Left lobe of liver (tissue), 2 donors: ENCODE measurements around the gene WDR31. TPM values are rescaled to one million over a fixed set of nuclear protein-coding genes. Genes with fewer than 3 reads are reported as not detected.
"Not testable (repeated sequence)": the region's sequence is repeated elsewhere in the genome, so short reads cannot be mapped to it uniquely, and the experiment has no call there.

Experiments used
- ATAC-seq: fragments of 200-7000 bp; cut with Tn5 transposase; one replicate; pipeline ENCODE4 v1.9.1; 2020; ENCODE audit warnings: mild to moderate bottlenecking, moderate library complexity
- DNase-seq: peaks from one replicate; pipeline ENCODE4 v3.0.0-alpha.2; 2020; ENCODE audit warnings: low spot score
- total RNA-seq: library from RNA; stranded (reverse); gene quantifications from one replicate; pipeline ENCODE4 v1.2.1, GENCODE V29; 2021
- donor health status: DM: no; HTN: no; CAD: no; lungs with moderate emphysema.
- donor health status: DM: no; HTN: yes; CAD: no.

Gene WDR31
- total RNA-seq, 1 donor from 2014 or later = 3.0 TPM

DNA sequence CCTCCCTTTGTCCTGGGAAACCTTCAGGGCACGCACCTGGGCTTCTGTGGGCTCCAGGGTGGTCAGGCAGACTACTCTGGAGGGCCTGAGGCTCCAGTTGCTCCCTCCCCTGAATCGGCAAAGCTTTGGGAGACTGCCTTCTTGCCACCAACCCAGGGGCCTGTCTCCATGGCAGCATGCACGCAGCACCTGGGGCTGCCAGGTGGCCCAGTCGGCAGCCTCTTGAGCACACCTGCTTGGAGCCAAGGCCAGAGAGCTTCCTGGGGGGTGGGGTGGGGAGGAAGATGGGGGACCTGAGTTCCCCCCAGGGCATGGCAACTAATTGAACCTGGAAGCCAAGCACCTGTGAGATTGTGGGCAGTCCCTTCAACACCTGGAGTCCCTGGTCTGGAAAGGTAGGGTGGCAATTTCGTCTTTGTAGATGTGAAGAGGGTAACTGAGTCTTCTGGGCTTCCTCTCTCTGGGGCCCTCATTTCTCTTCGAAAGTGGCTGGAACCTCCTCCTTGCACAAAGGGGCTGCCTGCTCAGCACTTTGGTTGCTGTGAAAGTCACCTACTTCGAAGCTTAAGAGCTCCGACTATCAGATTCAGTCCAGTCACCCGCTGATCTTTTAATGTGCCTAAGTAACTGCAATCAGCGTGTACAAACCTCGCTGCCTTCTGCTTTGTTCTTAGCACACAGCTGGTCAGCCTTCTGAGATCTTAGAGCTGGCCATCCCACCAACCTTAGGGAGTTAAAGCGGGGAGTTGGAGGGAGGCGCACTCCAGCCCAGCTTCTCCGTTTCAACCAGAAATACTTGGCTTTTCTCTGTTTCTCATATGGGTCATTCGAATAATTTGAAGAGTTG is 40.9 kb downstream of the WDR31 start:
- ATAC-seq = no peak
- no peak for DNase-seq

DNA sequence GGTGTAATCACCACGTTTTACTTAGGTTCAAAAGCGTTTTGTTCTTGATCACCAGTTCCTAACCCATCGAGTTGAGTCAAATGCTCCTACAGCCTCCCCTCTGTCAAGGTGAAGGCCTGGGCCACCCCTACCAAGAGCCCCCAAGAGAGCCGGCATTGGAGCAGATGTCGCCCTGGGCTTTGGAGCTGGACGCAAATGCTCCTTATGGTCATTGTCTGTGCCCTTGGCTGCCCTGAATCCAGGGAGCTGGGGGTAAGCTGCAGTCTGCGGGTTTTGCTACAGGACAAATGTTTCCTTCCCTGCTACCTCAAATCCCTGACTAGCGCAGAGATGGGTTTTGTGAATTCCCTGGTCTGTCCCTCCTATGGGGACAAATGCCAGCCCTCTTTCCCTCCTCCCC is 41.8 kb downstream of the WDR31 start:
- DNase-seq = no peak
- ATAC-seq = no peak

DNA sequence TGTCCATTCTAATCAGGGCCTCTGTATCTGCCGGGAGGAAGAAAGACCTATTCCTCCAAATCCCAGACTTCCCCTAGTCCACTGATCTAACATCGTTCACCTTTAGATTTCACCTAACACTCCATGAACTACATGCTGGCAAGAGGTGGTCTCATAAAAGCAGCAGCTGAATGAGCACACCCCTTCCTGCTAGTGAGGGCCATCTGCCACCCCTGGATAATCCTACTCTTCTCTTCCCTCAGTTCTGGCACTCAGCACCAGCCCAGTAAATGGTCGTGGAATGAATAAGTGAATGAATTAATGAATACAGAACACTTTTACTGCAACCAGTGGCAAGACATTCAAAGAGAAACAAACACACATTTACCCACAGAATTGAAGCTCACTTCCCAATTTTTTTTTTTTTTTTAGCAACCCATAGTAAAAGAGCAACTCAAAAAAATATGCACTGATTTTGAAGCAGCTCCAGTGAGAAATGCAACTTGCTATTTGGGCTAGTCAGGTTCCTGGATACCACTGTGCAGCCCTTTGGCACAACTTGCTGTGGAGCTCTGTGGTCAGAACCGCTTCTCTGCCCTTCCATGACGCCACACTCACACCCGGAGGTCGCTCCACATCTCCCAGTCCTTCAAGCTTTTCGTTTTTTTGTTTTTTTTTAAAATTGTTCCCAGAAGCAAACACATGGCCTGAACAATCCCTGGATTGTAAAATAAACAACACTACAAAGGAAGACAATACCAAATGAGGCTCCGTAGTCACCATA is 43.1 kb downstream of the WDR31 start:
- no peak for DNase-seq

DNA sequence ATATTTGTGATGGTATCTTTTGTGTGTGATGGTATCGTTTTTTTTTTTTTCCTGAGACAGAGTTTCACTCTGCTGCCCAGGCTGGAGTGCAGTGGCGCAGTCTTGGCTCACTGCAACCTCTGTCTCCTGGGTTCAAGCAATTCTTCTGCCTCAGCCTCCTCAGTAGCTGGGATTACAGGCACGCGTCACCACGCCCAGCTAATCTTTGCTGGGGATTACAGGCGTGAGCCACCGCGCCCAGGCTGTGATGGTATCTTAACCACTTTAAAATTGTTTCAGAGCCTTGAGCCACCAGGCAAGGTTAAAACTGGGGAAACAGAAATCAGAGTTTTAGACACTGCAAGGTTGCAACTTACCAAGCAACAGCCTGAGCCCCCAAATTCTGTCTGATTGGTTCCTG is 43.8 kb downstream of the WDR31 start:
- ATAC-seq, DNase-seq: not testable (repeated sequence)

More for the DNA sequence above, 43.1 kb downstream of the WDR31 start:
- no peak for ATAC-seq

DNA sequence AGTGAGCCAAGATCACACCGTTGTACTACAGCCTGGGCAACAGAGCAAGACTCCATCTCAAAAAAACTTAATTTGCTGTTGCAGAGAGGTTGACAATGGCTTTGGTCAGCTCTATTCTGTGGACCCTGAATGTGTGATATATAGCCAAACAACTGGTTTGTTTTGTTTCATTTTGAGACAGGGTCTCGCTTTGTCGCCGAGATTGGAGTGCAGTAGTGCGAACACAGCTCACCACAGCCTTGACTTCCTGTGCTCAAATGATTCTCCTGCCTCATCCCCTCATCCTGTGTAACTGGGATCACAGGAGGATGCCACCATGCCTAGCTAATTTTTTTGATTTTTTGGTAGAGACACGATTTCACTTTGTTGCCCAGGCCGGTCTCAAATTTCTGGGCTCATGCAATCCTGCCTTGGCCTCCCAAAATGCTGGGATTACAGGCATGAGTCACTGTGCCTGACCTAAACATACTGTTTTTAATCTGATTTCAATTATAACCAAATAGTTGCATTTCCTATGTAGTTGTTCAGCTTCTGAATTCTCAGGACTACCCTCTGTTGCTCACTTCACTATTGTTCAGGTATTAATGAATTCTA is 46.7 kb downstream of the WDR31 start:
- DNase-seq = no peak
- no peak for ATAC-seq

DNA sequence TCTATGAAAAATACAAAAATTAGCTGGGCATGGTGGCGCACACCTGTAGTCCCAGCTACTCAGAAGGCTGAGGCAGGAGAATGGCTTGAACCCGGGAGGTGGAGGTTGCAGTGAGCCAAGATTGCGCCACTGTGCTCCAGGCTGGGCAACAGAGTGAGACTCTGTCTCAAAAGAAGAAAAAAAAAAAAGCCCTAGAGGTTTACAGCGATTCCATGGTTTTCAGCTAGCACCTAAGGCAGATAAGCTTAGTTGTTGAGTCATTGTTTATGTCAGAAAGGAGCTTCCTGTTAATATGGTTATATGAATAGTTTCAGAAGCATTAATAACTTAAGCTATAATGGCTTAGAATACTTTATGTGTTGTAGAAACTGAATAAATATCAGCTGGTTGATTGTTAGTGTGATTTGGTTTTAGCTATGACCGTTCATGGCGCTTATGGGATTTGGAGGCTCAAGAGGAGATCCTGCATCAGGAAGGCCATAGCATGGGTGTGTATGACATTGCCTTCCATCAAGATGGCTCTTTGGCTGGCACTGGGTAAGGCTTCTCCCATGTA is 49.9 kb downstream of the WDR31 start:
- ATAC-seq (no peak), DNase-seq (no peak)

DNA sequence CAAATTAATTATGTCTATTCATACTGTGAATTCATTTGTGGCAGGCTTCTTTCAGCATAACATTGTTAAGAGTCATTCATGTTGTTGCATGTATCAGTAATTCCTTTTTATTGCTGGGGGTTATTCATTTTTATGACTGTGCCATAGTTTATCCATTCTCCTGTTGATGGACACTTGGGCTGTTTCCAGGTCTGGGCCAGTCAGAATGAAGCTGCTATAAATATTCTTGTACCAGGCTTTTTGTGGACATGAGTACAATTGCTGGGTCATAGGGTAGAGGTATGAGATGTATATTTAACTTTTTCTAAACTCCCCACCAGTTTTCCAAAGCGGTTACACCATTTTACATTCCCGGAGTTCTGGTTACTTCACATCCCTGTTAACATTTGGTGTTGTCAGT is 51.0 kb downstream of the WDR31 start:
- DNase-seq = no peak
- ATAC-seq = no peak

DNA sequence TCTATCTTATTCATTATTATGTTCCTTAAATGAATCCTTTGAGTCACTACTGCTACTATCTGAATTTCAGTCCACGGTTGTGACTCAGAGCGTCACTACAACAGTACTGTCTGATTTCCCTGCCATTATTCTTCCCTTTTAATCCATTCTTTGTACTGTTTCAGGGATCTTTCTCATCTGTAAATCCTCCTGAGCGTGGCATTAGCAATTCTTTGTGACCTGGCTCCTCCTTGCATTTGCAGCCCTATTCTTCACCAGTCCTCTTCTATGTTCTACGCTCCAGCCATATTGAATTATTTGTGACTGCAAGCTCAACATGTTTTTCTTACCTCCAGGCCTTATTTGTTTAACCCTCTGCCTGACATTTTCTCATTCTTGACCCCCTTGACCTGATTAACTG is 58.7 kb downstream of the WDR31 start:
- no peak for ATAC-seq
- DNase-seq = no peak

DNA sequence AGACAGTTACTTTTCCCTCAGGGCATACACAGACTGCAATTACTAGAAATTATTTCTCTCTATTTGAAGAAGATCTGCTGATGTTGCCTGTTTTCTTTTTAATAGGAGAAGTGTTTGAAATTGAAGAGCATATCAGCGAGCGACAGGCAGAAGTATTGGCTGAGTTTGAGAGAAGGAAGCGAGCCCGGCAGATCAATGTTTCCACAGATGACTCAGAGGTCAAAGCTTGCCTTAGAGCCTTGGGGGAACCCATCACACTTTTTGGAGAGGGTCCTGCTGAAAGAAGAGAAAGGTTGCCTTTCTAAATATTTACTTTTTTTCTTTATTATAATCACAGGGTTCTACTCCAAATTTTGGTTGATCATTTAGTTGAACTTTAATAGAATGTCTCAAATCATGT is 61.2 kb downstream of the WDR31 start:
- ATAC-seq = no peak
- no peak for DNase-seq

DNA sequence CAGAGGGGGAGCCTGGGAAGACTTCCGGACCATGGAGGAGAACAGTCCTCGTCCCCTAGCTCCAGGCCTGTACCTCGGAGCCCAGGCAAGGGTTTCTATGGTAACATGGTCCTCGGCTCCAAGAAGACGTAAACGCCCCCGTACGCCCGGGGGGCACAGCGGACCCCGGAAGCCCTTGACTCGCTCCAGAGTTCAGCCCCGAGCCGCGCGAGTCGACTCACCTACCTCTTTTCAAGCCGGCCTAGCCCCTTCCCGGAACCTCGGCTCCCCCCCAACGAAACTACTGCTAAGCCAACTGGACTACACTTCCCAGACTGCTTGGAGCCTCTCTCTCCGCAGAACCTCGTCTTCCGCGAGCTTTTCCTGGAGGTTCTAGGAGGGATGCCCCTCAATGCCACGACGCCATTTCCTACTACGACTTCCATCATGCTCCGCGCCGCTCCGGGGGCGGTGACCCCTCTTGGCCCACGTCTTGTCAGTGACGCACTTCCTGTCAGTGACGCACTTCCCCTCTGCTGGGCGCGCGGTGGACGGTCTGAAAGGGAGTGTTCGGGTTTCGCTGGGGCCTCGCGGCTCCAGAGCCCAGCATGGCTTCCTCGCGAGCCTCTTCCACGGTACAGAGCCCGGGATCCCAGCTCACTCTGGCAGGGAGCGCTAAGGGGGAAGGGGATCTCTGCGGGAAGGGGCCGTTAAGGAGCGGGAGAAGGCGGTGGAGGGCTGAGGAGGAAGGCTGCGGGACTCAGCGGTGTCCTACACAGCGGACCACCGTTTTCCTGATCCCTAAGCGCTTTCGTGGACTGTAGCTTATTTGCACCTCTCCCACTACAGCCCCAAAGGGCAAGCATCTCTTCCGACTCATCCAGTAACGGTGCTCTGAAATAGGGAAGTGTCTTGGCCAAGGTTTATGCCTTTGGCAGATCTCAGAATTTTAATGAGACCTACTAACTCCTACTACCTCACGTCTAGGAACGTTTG is 64.6 kb downstream of the WDR31 start, which contains the start of the genes CDC26 and PRPF4:
Gene CDC26, minus strand, starts transcription at position 416 of the 975 bp plus-strand sequence. CDS start 3,065 bp downstream, outside the sequence.
Gene PRPF4, plus strand, starts transcription at position 502 of the 975 bp plus-strand sequence. Its CDS starts 86 bp downstream, at position 588.
- peak; percentile 91 for ATAC-seq

DNA sequence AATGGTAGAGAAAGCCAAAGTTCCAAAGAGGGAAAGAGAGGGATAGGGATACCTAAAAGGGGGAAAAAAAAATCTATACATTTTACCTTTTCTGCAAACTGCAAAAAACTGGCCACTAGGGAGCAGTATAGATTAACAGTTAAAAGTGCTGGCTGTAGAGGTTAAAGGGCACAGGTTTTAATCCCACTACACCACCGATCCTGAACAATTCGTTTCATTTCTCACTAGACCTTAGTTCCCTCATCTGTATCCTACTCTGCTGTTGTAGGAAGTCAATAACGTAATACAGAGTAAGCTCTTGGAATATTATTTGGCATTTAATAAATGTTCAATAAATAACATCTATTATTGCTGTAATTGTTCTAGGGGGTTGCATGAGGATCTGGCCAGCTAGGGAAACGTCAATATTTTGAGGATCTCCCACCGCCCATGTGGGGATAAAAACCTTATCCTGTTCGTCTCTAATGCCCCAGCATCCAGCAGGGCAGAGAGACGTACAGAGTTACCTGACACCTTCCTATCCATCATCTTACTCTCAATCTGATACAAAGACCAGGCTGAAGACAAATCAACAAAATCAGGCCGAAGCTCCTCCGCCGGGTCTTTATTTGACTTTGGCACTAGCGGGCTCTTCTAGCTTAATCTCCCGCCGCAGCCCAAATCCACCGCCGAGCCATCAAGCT is 65.5 kb downstream of the WDR31 start:
- no peak for DNase-seq

More for the DNA sequence above, 64.6 kb downstream of the WDR31 start, which contains the start of the genes CDC26 and PRPF4:
- peak; percentile 97 for DNase-seq

DNA sequence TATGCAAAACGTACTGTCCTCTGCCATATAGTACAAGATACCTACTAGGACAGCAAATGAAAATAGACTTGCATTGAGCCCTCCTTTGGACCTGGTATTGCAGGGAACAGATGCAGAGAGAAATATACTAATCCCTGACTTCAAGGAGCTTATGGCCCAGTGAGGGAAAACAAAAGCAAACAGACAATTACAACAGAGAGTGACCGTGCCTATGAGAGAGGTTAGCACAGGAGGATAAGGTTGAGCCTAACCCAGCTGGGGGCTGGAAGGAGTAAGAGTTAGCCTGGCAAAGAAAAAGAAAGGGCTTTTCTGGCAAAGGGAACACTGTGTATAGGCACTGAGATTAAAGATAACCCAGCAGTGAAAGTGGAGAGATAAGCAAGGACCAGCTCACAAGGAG is 70.2 kb downstream of the WDR31 start:
- no peak for DNase-seq
- peak; percentile 55 for ATAC-seq

More for the DNA sequence above, 65.5 kb downstream of the WDR31 start:
- ATAC-seq = peak; percentile 56

DNA sequence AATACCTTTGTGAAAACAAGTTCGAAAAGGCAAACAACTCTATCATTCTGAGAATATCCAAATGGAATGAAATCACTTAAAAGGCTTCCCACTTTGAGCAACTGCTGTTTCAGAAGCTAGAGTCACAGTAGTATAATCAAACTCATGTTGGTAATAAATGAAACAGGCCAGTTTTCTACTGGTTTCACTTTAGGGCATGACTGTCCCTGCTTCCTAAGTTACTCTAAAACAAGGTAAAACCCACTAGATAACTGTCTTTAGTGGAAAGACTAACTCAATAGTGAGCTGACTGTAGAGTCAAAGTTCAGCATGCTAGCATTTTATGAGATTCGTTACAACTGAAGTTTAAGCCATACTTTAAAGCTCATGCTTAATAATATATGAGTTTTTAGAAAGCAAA is 70.7 kb downstream of the WDR31 start:
- peak; percentile 45 for ATAC-seq
- no peak for DNase-seq

DNA sequence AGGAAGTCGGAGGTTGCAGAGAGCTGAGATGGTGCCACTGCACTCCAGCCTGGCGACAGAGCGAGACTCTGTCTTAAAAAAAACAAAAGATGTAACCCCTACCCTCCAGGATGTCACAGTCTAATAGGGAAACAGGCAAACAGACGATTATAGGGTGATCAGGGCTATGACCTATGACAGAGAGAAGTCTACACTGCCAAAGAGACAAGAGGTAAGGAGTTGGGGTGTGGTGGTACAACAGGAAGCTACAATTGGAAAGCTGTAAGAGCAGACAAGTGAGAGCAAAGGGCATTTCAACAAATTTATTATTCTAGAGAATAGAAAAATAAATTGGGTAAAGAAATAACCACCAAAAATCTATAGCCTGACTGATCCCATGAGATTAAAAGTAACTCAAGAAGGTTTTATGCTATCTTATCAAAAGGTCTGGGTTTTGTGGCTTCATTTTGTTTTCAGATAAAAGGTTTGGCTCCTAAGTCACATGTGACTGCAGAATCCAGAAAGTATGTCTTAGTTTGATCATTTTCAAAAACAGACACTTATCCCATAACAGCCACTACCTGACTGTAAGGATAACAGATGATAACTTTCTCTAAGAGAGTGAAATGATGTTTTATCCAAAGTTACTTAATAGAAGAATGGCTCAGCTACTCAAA is 72.0 kb downstream of the WDR31 start:
- ATAC-seq (no peak), DNase-seq (no peak)

DNA sequence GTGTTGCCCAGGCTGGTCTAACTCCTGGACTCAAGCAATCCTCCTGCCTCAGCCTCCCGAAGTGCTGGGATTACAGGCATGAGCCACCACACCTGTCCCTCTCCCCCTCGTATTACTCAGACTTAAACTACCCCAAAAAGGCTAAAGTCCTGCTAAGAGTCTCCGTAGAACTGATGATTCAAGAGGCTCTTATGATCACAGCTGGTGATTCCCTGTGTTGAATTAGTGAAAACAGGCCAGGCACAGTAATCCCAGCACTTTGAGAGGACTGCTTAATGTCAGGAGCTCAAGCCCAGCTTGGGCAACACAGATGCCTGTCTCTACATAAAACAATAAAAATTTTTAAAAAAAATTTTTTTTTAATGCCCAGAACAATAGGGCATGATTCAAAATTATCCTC is 73.9 kb downstream of the WDR31 start:
- DNase-seq (no peak), ATAC-seq (no peak)
